IPS-18c (cell line): ENCODE results near the gene HDGF.

Source experiments
- H3K4me3 ChIP-seq: 2 replicates; pipeline ENCODE4 v1.7.0; 2013; ENCODE audit warnings: low read depth, mild to moderate bottlenecking, low read length, moderate library complexity; ENCODE audit not compliant: insufficient read depth
- H3K9me3 ChIP-seq: one replicate; pipeline ENCODE4 v1.6.1; 2013; ENCODE audit warnings: mild to moderate bottlenecking, low read length, moderate library complexity; ENCODE audit not compliant: control insufficient read depth, insufficient read depth

Gene HDGF

GRCh38 chr1:156750191-156750672, 1.2 kb downstream of the HDGF start:
- Histone ChIP-seq H3K9me3 (no peaks in the 10 kb centered on the region), H3K4me3 (peak overlapping the region; percentile 99)

GRCh38 chr1:156749419-156750118, 1.9 kb downstream of the HDGF start:
- Histone ChIP-seq H3K9me3 (no peaks in the 10 kb centered on the region), H3K4me3 (peak overlapping the region; percentile 99)

- Histone ChIP-seq H3K4me3 (peak overlapping the region; percentile 38), H3K9me3 (no peaks in the 10 kb centered on the region)
Measured at GRCh38 chr1:156748670-156749418, 2.6 kb downstream of the HDGF start.

- Histone ChIP-seq H3K4me3 (peak overlapping the region; percentile 38), H3K9me3 (no peaks in the 10 kb centered on the region)
Measured at GRCh38 chr1:156747742-156748669, 3.5 kb downstream of the HDGF start.

GRCh38 chr1:156746728-156747631, 4.5 kb downstream of the HDGF start:
- H3K4me3 ChIP-seq, result peak overlapping the region; percentile 68
- no peaks in the 10 kb centered on the region for H3K9me3 ChIP-seq

- Histone ChIP-seq H3K9me3 (no peaks in the 10 kb centered on the region), H3K4me3 (peak overlapping the region; percentile 68; the same call in 1 of the 2 replicates)
Measured at GRCh38 chr1:156746406-156746727, 5.1 kb downstream of the HDGF start.

- no peaks in the 10 kb centered on the region for H3K9me3 ChIP-seq
- no peak overlapping the region for H3K4me3 ChIP-seq
Measured at GRCh38 chr1:156745881-156746280, 5.6 kb downstream of the HDGF start.

- H3K9me3 ChIP-seq, result no peaks in the 10 kb centered on the region
- H3K4me3 ChIP-seq, result no peak overlapping the region
Measured at GRCh38 chr1:156744786-156745419, 6.6 kb downstream of the HDGF start.

GRCh38 chr1:156744344-156744743, 7.1 kb downstream of the HDGF start:
- Histone ChIP-seq H3K9me3 (no peaks in the 10 kb centered on the region), H3K4me3 (no peak overlapping the region)

GRCh38 chr1:156743367-156744302, 7.8 kb downstream of the HDGF start:
- Histone ChIP-seq H3K9me3 (no peaks in the 10 kb centered on the region), H3K4me3 (no peak overlapping the region)

GRCh38 chr1:156742801-156743200, 8.7 kb downstream of the HDGF start:
- Histone ChIP-seq H3K4me3 (no peak overlapping the region), H3K9me3 (no peaks in the 10 kb centered on the region)

GRCh38 chr1:156742017-156742416, 9.5 kb downstream of the HDGF start:
- H3K4me3 ChIP-seq, result no peak overlapping the region
- H3K9me3 ChIP-seq, result no peaks in the 10 kb centered on the region

GRCh38 chr1:156741481-156741983, 9.9 kb downstream of the HDGF start:
- H3K4me3 ChIP-seq, result peak overlapping the region; percentile 16; the same call in 1 of the 2 replicates
- no peaks in the 10 kb centered on the region for H3K9me3 ChIP-seq

- Histone ChIP-seq H3K9me3 (no peaks in the 10 kb centered on the region), H3K4me3 (peak within 1 kb of the TSS; percentile 82)
Measured at GRCh38 chr1:156740741-156741480, 10.6 kb downstream of the HDGF start, which contains the start of gene MRPL24. MRPL24 (minus strand) TSS chr1:156741088; CDS start chr1:156738704, 2,384 bp downstream.
